ENCODE measurements around the gene PLA2G7. TPM values are rescaled to one million over a fixed set of nuclear protein-coding genes. Genes with fewer than 3 reads are reported as not detected.

Gene PLA2G7
- total and polyA plus RNA-seq, 2 donors (not counting 3 experiments of a cell fraction or from before 2014, with no cell fraction given), result not detected

- Histone ChIP-seq H3K4me2 (ENCODE audit: insufficient read depth, low read length) (no peak overlapping the region), H4K20me1 (replicated peaks; ENCODE audit: control insufficient read depth, extremely low read depth, insufficient read depth, low read length) (no peaks in the 10 kb centered on the region), H3K27me3 (ENCODE audit: control insufficient read depth in 2 of 2, insufficient read depth in 2 of 2, low read length in 2 of 2) (no peaks in the 10 kb centered on the region), H3K4me3 (replicated peaks in 1 of 3; ENCODE audit: insufficient read depth in 1 of 3, low read depth in 1 of 3, low read length in 3 of 3) (no peak overlapping the region), H3K4me1 (ENCODE audit: control insufficient read depth, extremely low read depth, insufficient read depth, low read length) (no peaks in the 10 kb centered on the region), H3K36me3 (ENCODE audit: control insufficient read depth in 2 of 2, extremely low read depth in 1 of 2, insufficient read depth in 2 of 2, low read length in 2 of 2) (no peaks in the 10 kb centered on the region), H3K9me1 (replicated peaks; ENCODE audit: control insufficient read depth, extremely low read depth, insufficient read depth, low read length) (no peaks in the 10 kb centered on the region), H3K9ac (replicated peaks; ENCODE audit: extremely low read depth, insufficient read depth, low read length) (no peak overlapping the region), H2AFZ (ENCODE audit: low read depth, low read length) (no peak overlapping the region), H3K27ac (ENCODE audit: insufficient read depth, low read depth, low read length) (no peak overlapping the region), H3K9me3 (replicated peaks; ENCODE audit: control insufficient read depth, insufficient read depth, low read length) (no peaks in the 10 kb centered on the region), H3K79me2 (ENCODE audit: control insufficient read depth, insufficient read depth, low read length) (no peaks in the 10 kb centered on the region)
- dilution Hi-C loops (cut with MboI; ENCODE audit: extremely low pct_ligation_motif_present, low sequenced_read_pairs) (no loop called here), intact Hi-C loops (cut with micrococcal nuclease) (no loop called here)
- BruUV-seq (replicated peaks), result no TSS peak
- POLR2A ChIA-PET, result no interaction called here
- CTCF ChIA-PET, result no interaction called here
- no peak for DNase-seq (ENCODE audit: low read depth, low spot score)
- TF ChIP-seq POLR2A (IDR thresholded peaks at IDR 0.05; ENCODE audit: low read depth, low read length) (no peak), JUN (IDR thresholded peaks at IDR 0.05; ENCODE audit: borderline replicate concordance, insufficient read depth, insufficient read length, low read depth) (no peak), POLR2AphosphoS5 (IDR thresholded peaks at IDR 0.05; ENCODE audit: insufficient read depth, low read depth, low read length) (no peak), MYC (IDR thresholded peaks at IDR 0.05; ENCODE audit: low read depth, low read length) (no peak), EZH2 (IDR thresholded peaks at IDR 0.05; ENCODE audit: borderline replicate concordance, low read depth, low read length, severe bottlenecking) (no peak), CTCF (IDR thresholded peaks at IDR 0.05; ENCODE audit: extremely low read depth in 1 of 2, insufficient read depth in 1 of 2, low read depth in 1 of 2, low read length in 2 of 2) (no peak), FOS (IDR thresholded peaks at IDR 0.05; ENCODE audit: borderline replicate concordance, insufficient read depth, low read length) (no peak), GATA2 (IDR thresholded peaks at IDR 0.05; ENCODE audit: insufficient read depth, insufficient read length, low read depth, low read length) (no peak), MAX (IDR thresholded peaks at IDR 0.05; ENCODE audit: insufficient read depth, insufficient read length) (no peak)
- no peak for FAIRE-seq
Observed at GRCh38 chr6:46715141-46715540, 20.0 kb downstream of the PLA2G7 start.

Measured in endothelial cell of umbilical vein (primary cell).